ENCODE measurements around the gene FBLN1. TPM values are rescaled to one million over a fixed set of nuclear protein-coding genes. Genes with fewer than 3 reads are reported as not detected.

FBLN1 gene
- total and polyA plus RNA-seq, 2 of the 8 experiments (the other 6 are each of a cell fraction or from before 2014, with no cell fraction given) = 159 to 168 TPM

DNA sequence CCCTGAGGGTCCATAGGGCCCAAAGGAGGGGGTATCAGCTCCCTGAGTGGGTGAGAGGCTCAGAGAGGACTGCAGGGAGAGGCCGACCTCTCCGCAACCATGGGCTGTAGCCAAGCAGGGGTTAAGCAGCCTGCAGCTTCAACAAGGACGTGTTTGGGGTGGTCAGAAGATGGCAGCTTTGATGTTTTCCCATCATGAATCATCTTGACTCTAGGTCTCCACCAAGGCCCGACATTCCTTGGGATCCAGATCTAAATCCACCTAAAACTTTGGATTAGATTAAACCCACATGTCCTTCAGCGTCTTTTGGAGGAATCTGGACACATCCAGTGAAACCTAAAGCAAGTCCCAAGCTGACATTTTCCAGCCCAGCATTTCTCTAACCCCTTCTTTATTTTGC, 19.8 kb downstream of the FBLN1 start (continued):
- TF ChIP-seq, protein P1, sequence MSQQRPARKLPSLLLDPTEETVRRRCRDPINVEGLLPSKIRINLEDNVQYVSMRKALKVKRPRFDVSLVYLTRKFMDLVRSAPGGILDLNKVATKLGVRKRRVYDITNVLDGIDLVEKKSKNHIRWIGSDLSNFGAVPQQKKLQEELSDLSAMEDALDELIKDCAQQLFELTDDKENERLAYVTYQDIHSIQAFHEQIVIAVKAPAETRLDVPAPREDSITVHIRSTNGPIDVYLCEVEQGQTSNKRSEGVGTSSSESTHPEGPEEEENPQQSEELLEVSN (IDR thresholded peaks at IDR 0.05) = no peak
- TF ChIP-seq SRF (IDR thresholded peaks at IDR 0.05; ENCODE audit: low read depth, low read length) (no peak), CREB1 (IDR thresholded peaks at IDR 0.05) (no peak), SIN3A (conservative IDR thresholded peaks at IDR 0.05 in 1 of 2, IDR thresholded peaks at IDR 0.05 in 1 of 2; ENCODE audit: low read depth in 1 of 2, low read length in 2 of 2) (no peak)
- TF ChIP-seq, protein P2, sequence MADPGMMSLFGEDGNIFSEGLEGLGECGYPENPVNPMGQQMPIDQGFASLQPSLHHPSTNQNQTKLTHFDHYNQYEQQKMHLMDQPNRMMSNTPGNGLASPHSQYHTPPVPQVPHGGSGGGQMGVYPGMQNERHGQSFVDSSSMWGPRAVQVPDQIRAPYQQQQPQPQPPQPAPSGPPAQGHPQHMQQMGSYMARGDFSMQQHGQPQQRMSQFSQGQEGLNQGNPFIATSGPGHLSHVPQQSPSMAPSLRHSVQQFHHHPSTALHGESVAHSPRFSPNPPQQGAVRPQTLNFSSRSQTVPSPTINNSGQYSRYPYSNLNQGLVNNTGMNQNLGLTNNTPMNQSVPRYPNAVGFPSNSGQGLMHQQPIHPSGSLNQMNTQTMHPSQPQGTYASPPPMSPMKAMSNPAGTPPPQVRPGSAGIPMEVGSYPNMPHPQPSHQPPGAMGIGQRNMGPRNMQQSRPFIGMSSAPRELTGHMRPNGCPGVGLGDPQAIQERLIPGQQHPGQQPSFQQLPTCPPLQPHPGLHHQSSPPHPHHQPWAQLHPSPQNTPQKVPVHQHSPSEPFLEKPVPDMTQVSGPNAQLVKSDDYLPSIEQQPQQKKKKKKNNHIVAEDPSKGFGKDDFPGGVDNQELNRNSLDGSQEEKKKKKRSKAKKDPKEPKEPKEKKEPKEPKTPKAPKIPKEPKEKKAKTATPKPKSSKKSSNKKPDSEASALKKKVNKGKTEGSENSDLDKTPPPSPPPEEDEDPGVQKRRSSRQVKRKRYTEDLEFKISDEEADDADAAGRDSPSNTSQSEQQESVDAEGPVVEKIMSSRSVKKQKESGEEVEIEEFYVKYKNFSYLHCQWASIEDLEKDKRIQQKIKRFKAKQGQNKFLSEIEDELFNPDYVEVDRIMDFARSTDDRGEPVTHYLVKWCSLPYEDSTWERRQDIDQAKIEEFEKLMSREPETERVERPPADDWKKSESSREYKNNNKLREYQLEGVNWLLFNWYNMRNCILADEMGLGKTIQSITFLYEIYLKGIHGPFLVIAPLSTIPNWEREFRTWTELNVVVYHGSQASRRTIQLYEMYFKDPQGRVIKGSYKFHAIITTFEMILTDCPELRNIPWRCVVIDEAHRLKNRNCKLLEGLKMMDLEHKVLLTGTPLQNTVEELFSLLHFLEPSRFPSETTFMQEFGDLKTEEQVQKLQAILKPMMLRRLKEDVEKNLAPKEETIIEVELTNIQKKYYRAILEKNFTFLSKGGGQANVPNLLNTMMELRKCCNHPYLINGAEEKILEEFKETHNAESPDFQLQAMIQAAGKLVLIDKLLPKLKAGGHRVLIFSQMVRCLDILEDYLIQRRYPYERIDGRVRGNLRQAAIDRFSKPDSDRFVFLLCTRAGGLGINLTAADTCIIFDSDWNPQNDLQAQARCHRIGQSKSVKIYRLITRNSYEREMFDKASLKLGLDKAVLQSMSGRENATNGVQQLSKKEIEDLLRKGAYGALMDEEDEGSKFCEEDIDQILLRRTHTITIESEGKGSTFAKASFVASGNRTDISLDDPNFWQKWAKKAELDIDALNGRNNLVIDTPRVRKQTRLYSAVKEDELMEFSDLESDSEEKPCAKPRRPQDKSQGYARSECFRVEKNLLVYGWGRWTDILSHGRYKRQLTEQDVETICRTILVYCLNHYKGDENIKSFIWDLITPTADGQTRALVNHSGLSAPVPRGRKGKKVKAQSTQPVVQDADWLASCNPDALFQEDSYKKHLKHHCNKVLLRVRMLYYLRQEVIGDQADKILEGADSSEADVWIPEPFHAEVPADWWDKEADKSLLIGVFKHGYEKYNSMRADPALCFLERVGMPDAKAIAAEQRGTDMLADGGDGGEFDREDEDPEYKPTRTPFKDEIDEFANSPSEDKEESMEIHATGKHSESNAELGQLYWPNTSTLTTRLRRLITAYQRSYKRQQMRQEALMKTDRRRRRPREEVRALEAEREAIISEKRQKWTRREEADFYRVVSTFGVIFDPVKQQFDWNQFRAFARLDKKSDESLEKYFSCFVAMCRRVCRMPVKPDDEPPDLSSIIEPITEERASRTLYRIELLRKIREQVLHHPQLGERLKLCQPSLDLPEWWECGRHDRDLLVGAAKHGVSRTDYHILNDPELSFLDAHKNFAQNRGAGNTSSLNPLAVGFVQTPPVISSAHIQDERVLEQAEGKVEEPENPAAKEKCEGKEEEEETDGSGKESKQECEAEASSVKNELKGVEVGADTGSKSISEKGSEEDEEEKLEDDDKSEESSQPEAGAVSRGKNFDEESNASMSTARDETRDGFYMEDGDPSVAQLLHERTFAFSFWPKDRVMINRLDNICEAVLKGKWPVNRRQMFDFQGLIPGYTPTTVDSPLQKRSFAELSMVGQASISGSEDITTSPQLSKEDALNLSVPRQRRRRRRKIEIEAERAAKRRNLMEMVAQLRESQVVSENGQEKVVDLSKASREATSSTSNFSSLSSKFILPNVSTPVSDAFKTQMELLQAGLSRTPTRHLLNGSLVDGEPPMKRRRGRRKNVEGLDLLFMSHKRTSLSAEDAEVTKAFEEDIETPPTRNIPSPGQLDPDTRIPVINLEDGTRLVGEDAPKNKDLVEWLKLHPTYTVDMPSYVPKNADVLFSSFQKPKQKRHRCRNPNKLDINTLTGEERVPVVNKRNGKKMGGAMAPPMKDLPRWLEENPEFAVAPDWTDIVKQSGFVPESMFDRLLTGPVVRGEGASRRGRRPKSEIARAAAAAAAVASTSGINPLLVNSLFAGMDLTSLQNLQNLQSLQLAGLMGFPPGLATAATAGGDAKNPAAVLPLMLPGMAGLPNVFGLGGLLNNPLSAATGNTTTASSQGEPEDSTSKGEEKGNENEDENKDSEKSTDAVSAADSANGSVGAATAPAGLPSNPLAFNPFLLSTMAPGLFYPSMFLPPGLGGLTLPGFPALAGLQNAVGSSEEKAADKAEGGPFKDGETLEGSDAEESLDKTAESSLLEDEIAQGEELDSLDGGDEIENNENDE (IDR thresholded peaks at IDR 0.05; ENCODE audit: insufficient replicate concordance, low read length) = no peak

Measured in H1 (cell line).